GM19035 (cell line): ENCODE results near the gene CHRND.
"Not testable (repeated sequence)": the region's sequence is repeated elsewhere in the genome, so short reads cannot be mapped to it uniquely, and the experiment has no call there.

ENCODE experiments used
- ATAC-seq: cut with Tn5 transposase; IDR thresholded peaks from one replicate; pipeline ENCODE4 v1.9.1; 2021; ENCODE audit not compliant: unreplicated experiment

CHRND gene

DNA sequence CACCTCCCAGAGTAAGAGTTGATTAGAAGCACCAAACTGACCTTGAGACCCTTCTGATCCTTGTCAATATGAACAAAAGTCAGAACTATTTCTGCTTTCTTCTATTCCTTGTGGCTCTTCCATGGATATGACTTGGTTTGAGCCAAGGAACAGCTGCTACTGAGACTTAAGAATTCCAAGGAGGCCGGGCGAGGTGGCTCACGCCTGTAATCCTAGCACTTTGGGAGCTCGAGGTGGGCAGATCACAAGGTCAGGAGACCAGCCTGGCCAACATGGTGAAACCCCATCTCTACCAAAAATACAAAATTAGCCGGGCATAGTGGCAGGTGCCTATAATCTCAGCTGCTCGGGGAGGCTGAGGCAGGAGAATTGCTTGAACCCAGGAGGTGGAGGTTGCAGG lies 44.5 kb downstream of the CHRND start:
- ATAC-seq: not testable (repeated sequence)

DNA sequence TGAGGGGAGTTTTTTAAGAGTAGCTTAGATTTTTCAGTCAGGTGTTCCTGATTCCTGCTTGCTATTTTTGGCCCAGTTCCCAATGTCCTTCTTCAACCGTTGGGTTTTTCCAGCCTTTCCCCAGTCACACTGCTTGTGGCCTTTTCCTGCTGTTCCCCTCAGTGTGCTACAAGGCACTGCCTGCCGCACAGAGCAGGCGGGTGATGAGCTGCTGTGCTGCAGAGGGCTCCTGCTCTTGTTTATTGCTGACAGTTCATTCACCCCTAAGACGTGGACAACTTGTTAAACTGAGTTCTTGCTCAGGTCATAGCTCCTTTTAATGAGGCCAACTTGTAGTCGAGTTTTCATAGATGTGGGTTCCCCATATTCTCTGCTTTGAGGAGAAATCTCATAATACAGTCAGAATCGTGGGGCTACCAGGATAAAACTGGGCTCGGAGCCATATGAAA lies 45.1 kb downstream of the CHRND start:
- ATAC-seq: no peak

DNA sequence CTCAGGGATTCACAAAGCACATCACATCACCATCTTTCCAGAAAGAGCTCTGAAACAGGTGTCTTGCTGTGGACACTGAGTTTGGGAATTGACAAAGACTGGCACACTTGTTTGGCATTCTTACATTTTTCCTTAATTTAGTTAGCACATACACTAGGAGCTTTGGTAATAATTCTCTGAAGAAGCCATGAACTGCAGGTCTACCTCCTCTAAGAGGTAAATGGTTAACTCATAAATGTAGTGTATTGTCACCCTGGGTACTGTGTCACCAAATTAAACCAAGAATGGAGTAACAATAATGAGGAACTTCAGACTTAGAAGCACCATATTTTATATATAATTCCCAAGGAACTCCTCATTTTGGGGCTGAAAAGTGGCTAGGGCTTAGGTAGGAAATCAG lies 47.1 kb downstream of the CHRND start:
- ATAC-seq: no peak

DNA sequence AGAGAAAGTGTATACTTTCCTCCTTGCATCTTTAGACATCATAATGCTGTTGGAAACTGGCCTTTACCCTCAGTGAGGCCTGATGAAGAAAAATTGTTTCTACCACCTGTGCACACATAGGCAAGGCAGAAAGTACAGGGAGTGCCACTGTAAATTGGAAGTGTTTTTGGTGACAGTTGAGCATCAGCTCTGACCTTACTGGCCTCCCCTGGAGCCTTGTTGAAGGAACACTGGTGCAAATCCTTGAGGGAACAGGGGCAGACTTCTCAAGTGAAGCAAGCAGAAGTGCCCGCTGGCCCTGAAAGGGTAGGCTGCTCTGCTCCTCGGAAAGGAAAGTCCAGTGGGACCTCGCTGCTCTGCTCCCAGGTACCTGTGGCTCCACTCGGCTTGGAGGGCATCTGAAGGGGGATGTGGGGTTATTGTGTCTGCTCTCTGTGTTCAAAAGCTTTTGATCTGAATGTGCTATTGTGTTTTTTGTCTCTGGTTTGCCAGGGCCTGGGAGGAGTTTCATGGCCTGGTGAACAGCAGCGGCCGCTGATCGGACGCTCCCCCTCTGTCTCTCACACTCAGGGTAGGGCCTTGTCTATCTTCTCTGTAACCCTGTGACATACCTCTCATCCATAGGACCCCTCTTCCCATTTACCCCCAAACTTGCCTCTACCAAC lies 47.9 kb downstream of the CHRND start:
- ATAC-seq: no peak

DNA sequence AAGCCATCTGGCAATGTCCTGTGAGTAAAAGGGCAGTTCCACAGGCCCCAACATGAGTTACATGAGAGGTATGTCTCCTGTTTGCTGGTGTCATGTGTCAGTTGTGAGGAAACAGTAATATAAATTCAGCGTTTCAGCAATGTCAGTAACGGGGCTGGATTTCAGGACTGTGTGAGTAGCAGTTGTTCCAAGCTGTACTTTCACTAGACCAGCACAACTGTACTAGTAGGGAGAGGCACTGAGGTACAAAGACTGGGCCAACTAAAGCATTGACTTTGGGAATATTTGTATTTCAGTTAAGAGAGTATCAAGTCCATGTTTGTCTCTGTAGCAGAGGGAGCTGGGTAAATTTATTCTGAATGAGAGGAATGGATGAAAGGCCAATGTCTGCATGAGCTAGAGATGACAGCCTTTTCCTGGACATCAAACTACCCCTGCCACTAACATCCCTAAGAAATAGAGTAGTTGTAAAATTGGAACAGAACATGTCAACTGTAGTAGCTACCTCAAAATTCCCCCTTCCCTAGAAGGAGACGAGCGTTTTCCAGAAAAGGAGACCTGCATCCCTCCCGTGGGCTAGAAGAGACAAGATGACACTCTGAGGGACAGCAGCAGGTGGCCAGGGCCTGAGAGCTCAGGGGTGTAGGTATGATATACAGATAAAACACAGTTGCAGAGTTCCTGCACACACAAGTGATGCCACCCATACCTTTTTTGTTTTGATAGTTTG lies 48.9 kb downstream of the CHRND start:
- no peak for ATAC-seq

DNA sequence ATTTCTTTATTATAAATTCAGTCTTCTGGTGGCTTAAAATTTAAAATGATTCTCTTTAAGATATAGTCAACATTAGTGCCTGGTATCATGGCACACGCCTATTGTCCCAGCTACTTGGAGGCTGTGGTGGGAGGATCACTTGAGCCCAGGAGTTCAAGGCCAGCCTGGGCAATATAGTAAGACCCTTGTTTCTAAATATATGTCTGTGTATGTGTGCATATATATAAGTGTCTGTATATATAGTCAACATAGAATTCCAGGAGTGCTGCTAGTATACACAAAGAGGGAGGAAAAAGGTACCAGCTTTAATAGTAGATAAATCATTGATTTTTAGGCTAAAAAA lies 49.4 kb downstream of the CHRND start:
- ATAC-seq: no peak

DNA sequence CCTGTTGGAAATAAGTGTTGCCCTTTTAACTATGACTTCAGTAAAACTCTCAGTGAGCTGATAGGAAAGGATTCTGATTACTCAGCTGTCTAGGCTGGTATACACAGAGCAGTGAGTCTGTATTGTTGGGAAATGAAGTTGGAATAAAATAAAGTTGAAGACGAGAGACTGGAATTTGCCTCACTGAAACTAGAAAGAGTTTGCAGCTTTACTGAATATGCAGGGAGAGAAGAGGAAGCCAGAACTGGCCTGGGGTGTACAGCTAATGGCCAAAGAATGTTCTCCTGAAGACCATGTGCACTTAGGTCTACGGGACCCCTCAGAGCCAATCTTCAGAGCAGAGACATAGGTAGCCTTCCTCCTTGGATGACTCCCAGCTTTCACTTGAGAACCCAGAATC lies 51.0 kb downstream of the CHRND start:
- no peak for ATAC-seq

DNA sequence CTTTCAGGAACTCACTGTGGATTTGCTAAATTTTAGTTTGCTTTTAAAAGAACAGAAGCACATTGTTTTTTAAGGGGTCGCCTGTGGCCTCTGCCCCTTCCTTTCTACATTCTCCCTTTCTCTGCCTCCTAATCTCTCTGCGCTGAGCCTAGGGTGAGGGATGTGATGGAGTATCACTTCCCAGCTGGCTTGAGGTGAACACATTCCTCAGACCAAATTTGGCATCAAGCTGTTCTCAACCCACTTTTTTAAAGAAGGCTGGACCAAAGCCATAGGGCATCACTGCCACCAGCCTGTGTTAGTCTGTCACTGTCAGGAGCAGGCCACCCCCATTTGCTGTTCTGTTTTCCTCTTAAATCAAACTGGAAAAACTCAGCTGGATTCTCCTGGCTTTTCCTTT lies 51.9 kb downstream of the CHRND start:
- no peak for ATAC-seq

DNA sequence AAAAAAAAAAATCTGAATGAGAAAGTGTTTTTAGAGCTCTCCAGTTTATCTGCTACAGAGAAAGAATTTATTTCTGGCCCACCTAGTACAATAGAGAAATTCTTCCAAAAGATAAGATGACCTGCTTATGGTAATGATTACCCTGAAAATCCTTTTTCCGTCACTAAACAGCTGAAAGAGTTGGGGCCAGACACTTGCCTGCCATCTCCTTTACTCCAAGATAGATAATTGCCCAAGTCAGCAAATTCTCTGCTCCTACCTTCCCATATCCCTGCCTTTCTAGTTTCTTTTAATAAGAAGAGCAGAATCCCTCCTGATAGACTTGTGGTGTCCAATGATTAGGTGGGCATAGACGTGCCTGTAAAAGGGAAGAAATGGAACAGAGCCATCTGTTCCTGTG lies 52.7 kb downstream of the CHRND start:
- ATAC-seq: no peak

DNA sequence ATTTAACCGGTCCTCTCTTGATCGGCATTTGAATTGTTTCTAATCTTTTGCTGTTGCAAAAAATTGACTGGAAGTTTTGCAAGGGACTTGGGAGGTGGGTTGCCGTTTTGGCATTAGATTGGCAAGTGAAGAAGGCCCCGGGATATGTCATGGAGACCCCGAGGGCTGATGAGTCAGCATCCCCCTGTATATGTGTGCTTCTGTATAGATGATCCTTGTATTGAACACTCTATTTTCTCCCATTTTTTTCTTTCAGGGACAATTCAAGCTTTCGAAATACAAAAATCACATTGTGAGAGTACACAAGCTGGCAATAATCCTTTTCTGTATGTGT lies 54.7 kb downstream of the CHRND start:
- ATAC-seq: no peak

DNA sequence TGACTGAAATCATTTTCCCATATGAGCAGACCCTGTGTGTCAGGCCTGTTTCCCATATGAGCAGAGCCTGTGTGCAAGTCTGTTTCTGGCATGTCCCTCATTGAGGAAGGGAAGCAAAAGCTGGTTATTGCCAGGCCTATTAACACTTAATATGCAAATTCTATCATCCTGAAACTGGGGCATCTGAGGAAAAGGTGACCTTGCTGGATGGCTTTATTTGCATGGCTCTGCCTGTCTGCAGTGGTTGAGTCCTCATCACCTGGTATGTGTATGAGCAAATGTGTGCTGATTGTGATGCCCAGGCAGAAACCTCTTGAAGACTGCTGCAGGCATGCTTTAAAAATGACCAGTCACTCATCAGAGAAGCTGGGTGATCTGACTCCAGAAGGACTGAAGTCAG lies 55.8 kb downstream of the CHRND start:
- ATAC-seq: no peak

DNA sequence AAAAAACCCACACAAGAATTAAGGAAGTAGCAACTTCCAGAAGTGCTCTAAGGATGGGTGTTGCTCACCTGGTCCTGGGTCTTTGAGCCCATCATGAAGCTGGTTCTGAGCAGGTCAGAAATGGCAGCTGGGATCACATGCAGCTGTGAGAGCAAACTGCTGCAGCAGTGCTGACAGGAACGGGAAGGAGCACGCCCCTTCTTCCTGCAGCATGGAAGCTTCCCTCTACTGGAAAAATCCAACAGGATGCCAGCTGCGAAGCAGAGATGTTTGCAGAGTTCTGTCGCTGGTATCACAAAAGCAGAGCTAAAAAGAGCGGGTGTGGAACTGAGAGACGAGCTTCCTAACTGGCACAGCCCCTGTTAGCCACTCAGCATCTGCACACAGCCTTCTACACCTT lies 58.3 kb downstream of the CHRND start:
- ATAC-seq: no peak
